HepG2 (cell line): ENCODE measurements around the gene ZFP36L2. TPM values are rescaled to one million over a fixed set of nuclear protein-coding genes. Genes with fewer than 3 reads are reported as not detected.

ENCODE experiments used
- FOXA1 ChIP-seq, 2 experiments: fragments of 450-650 bp in 1 of 2; sonication (generic) in 1 of 2; formaldehyde crosslinking in 1 of 2; IDR thresholded peaks; 2 replicates each; pipeline versions ENCODE4 v1.4.0 to v1.6.1; 2016 to 2020; ENCODE audit warnings: missing genetic modification reagents in 1 of 2
- MATR3 ChIP-seq: sonication (generic); formaldehyde crosslinking; IDR thresholded peaks from 2 replicates; pipeline ENCODE4 v1.4.0; 2020; ENCODE audit warnings: missing genetic modification reagents
- MED1 ChIP-seq: sonication (generic); formaldehyde crosslinking; IDR thresholded peaks from 2 replicates; pipeline ENCODE4 v1.4.0; 2020; ENCODE audit warnings: missing genetic modification reagents
- NFAT5 ChIP-seq: sonication (generic); formaldehyde crosslinking; IDR thresholded peaks from 2 replicates; pipeline ENCODE4 v1.4.0; 2020; ENCODE audit warnings: missing genetic modification reagents
- PBX3 ChIP-seq: sonication (generic); formaldehyde crosslinking; IDR thresholded peaks from 2 replicates; pipeline ENCODE4 v1.8.1; 2023; ENCODE audit warnings: missing genetic modification reagents, inconsistent platforms, borderline replicate concordance
- TCF12 ChIP-seq, 2 experiments: fragments of 450-650 bp in 1 of 2; sonication (generic) in 1 of 2; formaldehyde crosslinking in 1 of 2; IDR thresholded peaks; 2 replicates each; pipeline versions ENCODE4 v1.6.1 to v1.8.0; 2017 to 2022; ENCODE audit warnings: antibody characterized with exemption in 1 of 2, mild to moderate bottlenecking in 1 of 2, missing genetic modification reagents in 1 of 2, moderate library complexity in 1 of 2
- ZBTB10 ChIP-seq: sonication (generic); formaldehyde crosslinking; IDR thresholded peaks from 2 replicates; pipeline ENCODE4 v1.4.0; 2020; ENCODE audit warnings: missing genetic modification reagents, borderline replicate concordance
- ZNF543 ChIP-seq: sonication (generic); formaldehyde crosslinking; IDR thresholded peaks from 2 replicates; pipeline ENCODE4 v1.4.0; 2020; ENCODE audit warnings: mild to moderate bottlenecking, missing genetic modification reagents
- ZSCAN25 ChIP-seq: sonication (generic); formaldehyde crosslinking; IDR thresholded peaks from 2 replicates; pipeline ENCODE4 v1.8.0; 2022; ENCODE audit warnings: mild to moderate bottlenecking, missing genetic modification reagents
- polyA plus RNA-seq, 8 experiments: library from polyadenylated mRNA; depleted of rRNA in 3 of 8; stranded (reverse) in 7 of 8; unstranded in 1 of 8; fragments of >200 nt; fragmentation: Illumina TruSeq in 4 of 8; extraction: Trizol in 4 of 8; gene quantifications; 2 replicates each; pipeline versions ENCODE4 v1.2.1 to v1.2.3, GENCODE V29; 2011 to 2016; ENCODE audit warnings: low read depth in 4 of 8, missing spikeins in 1 of 8, mixed read lengths in 1 of 8; ENCODE audit not compliant: insufficient read depth in 1 of 8
- total RNA-seq, 5 experiments: library from RNA; depleted of rRNA; stranded (reverse); fragments of >200 nt; fragmentation: Illumina TruSeq; extraction: Trizol; gene quantifications; 2 replicates each; pipeline ENCODE4 v1.2.3, GENCODE V29; 2016; ENCODE audit warnings: low read depth in 1 of 5
- TF ChIP-seq, protein P1 (sequence below): IDR thresholded peaks from 2 replicates; pipeline ENCODE4 v1.4.0; 2020; ENCODE audit warnings: mild to moderate bottlenecking, missing genetic modification reagents
- TF ChIP-seq, protein P2 (sequence below): sonication (generic); formaldehyde crosslinking; IDR thresholded peaks from 2 replicates; pipeline ENCODE4 v1.8.0; 2022; ENCODE audit warnings: mild to moderate bottlenecking, missing genetic modification reagents; ENCODE audit not compliant: insufficient replicate concordance

The ZFP36L2 gene
- total and polyA plus RNA-seq, 2 of the 13 experiments (the other 11 are each of a cell fraction or from before 2014, with no cell fraction given), result 11.2 to 21.8 TPM

GRCh38 chr2:43221124-43221762, 5.2 kb downstream of the ZFP36L2 start (continued):
- peak; percentile 61; the same call in 1 of the 2 replicates for TF ChIP-seq NFAT5 (CRISPR knock-in tag)
- peak; percentile 80 for TF ChIP-seq ZSCAN25 (CRISPR knock-in tag)
- TF ChIP-seq TCF12 (IDR thresholded peaks at IDR 0.05), result no peak
- TF ChIP-seq TCF12 (CRISPR knock-in tag; IDR thresholded peaks at IDR 0.05), result peak; percentile 13; the same call in 1 of the 2 replicates
- TF ChIP-seq ZBTB10 (CRISPR knock-in tag), result peak; percentile 55; the same call in 1 of the 2 replicates
- TF ChIP-seq, protein P1, sequence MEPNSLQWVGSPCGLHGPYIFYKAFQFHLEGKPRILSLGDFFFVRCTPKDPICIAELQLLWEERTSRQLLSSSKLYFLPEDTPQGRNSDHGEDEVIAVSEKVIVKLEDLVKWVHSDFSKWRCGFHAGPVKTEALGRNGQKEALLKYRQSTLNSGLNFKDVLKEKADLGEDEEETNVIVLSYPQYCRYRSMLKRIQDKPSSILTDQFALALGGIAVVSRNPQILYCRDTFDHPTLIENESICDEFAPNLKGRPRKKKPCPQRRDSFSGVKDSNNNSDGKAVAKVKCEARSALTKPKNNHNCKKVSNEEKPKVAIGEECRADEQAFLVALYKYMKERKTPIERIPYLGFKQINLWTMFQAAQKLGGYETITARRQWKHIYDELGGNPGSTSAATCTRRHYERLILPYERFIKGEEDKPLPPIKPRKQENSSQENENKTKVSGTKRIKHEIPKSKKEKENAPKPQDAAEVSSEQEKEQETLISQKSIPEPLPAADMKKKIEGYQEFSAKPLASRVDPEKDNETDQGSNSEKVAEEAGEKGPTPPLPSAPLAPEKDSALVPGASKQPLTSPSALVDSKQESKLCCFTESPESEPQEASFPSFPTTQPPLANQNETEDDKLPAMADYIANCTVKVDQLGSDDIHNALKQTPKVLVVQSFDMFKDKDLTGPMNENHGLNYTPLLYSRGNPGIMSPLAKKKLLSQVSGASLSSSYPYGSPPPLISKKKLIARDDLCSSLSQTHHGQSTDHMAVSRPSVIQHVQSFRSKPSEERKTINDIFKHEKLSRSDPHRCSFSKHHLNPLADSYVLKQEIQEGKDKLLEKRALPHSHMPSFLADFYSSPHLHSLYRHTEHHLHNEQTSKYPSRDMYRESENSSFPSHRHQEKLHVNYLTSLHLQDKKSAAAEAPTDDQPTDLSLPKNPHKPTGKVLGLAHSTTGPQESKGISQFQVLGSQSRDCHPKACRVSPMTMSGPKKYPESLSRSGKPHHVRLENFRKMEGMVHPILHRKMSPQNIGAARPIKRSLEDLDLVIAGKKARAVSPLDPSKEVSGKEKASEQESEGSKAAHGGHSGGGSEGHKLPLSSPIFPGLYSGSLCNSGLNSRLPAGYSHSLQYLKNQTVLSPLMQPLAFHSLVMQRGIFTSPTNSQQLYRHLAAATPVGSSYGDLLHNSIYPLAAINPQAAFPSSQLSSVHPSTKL, result peak; percentile 54
- TF ChIP-seq MATR3, result no peak
- TF ChIP-seq PBX3, result no peak
- no peak for TF ChIP-seq ZNF543
- TF ChIP-seq MED1 (CRISPR knock-in tag), result peak; percentile 57
- TF ChIP-seq, protein P2, sequence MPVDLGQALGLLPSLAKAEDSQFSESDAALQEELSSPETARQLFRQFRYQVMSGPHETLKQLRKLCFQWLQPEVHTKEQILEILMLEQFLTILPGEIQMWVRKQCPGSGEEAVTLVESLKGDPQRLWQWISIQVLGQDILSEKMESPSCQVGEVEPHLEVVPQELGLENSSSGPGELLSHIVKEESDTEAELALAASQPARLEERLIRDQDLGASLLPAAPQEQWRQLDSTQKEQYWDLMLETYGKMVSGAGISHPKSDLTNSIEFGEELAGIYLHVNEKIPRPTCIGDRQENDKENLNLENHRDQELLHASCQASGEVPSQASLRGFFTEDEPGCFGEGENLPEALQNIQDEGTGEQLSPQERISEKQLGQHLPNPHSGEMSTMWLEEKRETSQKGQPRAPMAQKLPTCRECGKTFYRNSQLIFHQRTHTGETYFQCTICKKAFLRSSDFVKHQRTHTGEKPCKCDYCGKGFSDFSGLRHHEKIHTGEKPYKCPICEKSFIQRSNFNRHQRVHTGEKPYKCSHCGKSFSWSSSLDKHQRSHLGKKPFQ (CRISPR knock-in tag), result peak; percentile 34
- TF ChIP-seq FOXA1 (IDR thresholded peaks at IDR 0.05), result no peak
- TF ChIP-seq FOXA1 (CRISPR knock-in tag; IDR thresholded peaks at IDR 0.05), result no peak; the same call in none of the 2 replicates
